Left renal cortex interstitium (tissue), 4 donors: Measurements from ENCODE around the gene CCDC9. TPM values are rescaled to one million over a fixed set of nuclear protein-coding genes. Genes with fewer than 3 reads are reported as not detected.
"Not testable (repeated sequence)": the region's sequence is repeated elsewhere in the genome, so short reads cannot be mapped to it uniquely, and the experiment has no call there.

Source experiments
- DNase-seq, 4 donors: peaks; one replicate each; pipeline ENCODE4 v3.0.0-alpha.2; 2013; ENCODE audit warnings: low read depth in 4 of 4, low spot score in 2 of 4, missing footprints in 1 of 4
- polyA plus RNA-seq, 4 donors: library from polyadenylated mRNA; unstranded; fragments of 120-200 nt; gene quantifications; one replicate each; pipeline ENCODE4 v1.2.1, GENCODE V29; 2013; ENCODE audit not compliant: insufficient read length in 4 of 4

The CCDC9 gene
- polyA plus RNA-seq, 4 donors, result 19.5 to 31.8 (median 29.0) TPM

- DNase-seq, result no peak
Observed at GRCh38 chr19:47283405-47284059, 27.2 kb downstream of the CCDC9 start.

GRCh38 chr19:47284324-47284899, 28.1 kb downstream of the CCDC9 start:
- DNase-seq, result peak in 2 of 4 donors; percentile 37 to 48

GRCh38 chr19:47296036-47296435, 39.7 kb downstream of the CCDC9 start:
- DNase-seq, result peak in 3 of 4 donors; percentile 35 to 70 (median 53)

- DNase-seq, result not testable (repeated sequence)
Observed at GRCh38 chr19:47300867-47301266, 44.5 kb downstream of the CCDC9 start.

- DNase-seq, result no peak
Observed at GRCh38 chr19:47302249-47302648, 45.9 kb downstream of the CCDC9 start.

GRCh38 chr19:47303966-47304365, 47.6 kb downstream of the CCDC9 start:
- DNase-seq, result no peak

- peak in 1 of 4 donors; percentile 15 for DNase-seq
Observed at GRCh38 chr19:47305309-47305751, 49.0 kb downstream of the CCDC9 start.

GRCh38 chr19:47306303-47306702, 50.0 kb downstream of the CCDC9 start:
- no peak for DNase-seq

GRCh38 chr19:47309038-47309437, 52.7 kb downstream of the CCDC9 start:
- no peak for DNase-seq

GRCh38 chr19:47309608-47310007, 53.3 kb downstream of the CCDC9 start, which contains the start of gene C5AR1:
Gene C5AR1 (plus strand): TSS chr19:47309861. CDS start chr19:47309896, 35 bp downstream.
- no peak for DNase-seq

GRCh38 chr19:47310323-47310722, 54.0 kb downstream of the CCDC9 start:
- no peak for DNase-seq

GRCh38 chr19:47310819-47311218, 54.5 kb downstream of the CCDC9 start:
- DNase-seq, result no peak

- DNase-seq, result no peak
Observed at GRCh38 chr19:47312366-47313006, 56.2 kb downstream of the CCDC9 start.

- no peak for DNase-seq
Observed at GRCh38 chr19:47313754-47314295, 57.5 kb downstream of the CCDC9 start.

GRCh38 chr19:47315125-47315821, 58.9 kb downstream of the CCDC9 start:
- no peak for DNase-seq

GRCh38 chr19:47316513-47316912, 60.2 kb downstream of the CCDC9 start:
- DNase-seq, result no peak

- DNase-seq, result no peak
Observed at GRCh38 chr19:47319923-47320871, 63.9 kb downstream of the CCDC9 start.
